ENCODE measurements around the gene MEGF10.

Gene MEGF10

DNA sequence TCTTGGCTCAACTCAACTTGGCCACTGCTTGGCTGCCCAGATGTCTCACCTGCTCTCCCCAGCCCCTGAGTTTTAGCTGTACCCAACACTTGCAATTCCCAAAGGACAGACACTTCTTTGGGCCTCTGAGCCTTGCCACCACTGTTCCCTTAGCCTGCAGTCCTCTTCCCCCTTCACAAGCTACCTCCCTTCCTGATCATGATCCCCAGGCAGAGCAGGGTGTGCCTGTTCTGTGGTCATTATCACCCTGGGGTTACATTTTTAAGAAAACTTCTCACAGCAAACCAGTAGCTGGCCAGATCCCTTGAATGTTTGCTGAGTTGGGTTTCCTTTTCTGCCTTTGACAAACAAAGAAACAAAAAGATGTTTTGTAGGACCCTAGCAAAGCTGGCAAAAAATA lies 139.3 kb downstream of the MEGF10 start:
- Histone ChIP-seq H3K4me3 (ENCODE audit: low read depth in 1 of 2, low read length in 1 of 2) (no peak overlapping the region), H3K27me3 (no peaks in the 10 kb centered on the region), H3K9me3 (no peaks in the 10 kb centered on the region), H3K4me1 (ENCODE audit: control insufficient read depth in 1 of 2, insufficient read depth in 1 of 2, low read depth in 1 of 2, low read length in 1 of 2) (no peaks in the 10 kb centered on the region), H3K36me3 (no peaks in the 10 kb centered on the region), H3K27ac (no peak overlapping the region)
- TF ChIP-seq, protein P1, sequence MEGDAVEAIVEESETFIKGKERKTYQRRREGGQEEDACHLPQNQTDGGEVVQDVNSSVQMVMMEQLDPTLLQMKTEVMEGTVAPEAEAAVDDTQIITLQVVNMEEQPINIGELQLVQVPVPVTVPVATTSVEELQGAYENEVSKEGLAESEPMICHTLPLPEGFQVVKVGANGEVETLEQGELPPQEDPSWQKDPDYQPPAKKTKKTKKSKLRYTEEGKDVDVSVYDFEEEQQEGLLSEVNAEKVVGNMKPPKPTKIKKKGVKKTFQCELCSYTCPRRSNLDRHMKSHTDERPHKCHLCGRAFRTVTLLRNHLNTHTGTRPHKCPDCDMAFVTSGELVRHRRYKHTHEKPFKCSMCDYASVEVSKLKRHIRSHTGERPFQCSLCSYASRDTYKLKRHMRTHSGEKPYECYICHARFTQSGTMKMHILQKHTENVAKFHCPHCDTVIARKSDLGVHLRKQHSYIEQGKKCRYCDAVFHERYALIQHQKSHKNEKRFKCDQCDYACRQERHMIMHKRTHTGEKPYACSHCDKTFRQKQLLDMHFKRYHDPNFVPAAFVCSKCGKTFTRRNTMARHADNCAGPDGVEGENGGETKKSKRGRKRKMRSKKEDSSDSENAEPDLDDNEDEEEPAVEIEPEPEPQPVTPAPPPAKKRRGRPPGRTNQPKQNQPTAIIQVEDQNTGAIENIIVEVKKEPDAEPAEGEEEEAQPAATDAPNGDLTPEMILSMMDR (IDR thresholded peaks at IDR 0.05) = no peak

DNA sequence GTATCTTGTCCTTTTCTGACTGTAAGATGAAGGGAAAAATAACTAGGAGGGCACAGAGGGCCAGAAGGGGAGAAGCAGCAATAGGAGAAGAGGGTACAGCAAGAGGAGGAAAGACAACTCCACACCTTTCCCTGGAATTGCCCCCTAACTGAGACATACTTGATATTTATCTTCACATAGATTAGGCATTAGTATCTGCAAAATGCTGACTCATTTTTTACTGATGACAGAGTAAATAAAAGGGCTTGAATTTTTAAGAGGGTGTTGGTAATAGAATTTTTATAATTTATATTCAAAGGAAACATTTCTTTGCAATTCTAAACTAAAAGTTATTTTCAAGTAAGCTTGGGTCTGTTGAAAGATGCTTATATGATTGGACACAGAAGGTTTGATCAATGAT lies 140.0 kb downstream of the MEGF10 start:
- no peak overlapping the region for H3K27ac ChIP-seq
- H3K4me1 ChIP-seq (ENCODE audit: control insufficient read depth in 1 of 2, insufficient read depth in 1 of 2, low read depth in 1 of 2, low read length in 1 of 2) = no peaks in the 10 kb centered on the region
- H3K9me3 ChIP-seq = no peaks in the 10 kb centered on the region
- no peaks in the 10 kb centered on the region for H3K36me3 ChIP-seq
- H3K4me3 ChIP-seq (ENCODE audit: low read depth in 1 of 2, low read length in 1 of 2) = no peak overlapping the region
- TF ChIP-seq, protein P1 (IDR thresholded peaks at IDR 0.05) = no peak
- H3K27me3 ChIP-seq = no peaks in the 10 kb centered on the region

DNA sequence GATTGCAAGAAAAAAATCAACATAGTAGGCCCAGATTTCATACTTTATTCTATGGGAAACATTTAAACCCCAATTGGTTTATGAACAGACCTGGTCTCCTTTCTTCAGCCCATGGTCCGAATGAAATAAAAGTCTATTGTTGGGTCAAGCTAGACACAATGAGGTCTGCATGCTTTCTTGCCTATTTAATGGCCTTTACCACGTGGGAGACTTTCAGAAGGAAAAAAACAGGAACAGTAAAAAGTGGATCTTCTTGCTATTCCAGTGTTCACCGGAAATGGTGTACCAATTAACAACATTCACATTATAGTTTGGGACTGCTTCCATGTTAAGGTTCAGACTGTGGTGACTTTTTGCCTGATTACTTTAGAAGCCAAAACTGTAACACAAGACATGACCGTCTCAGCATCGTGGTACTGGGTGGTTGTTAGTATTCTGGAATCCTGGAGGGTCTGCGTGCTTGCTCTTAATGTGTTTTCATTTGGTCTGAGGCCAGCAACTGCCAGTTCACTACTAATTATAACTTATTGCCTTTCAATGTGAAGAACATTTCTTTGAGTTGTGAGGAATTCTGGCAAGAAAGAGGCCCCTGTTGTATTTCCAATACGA lies 141.5 kb downstream of the MEGF10 start:
- H3K27ac ChIP-seq = no peak overlapping the region
- TF ChIP-seq, protein P1 (IDR thresholded peaks at IDR 0.05) = no peak
- H3K36me3 ChIP-seq = no peaks in the 10 kb centered on the region
- no peak overlapping the region for H3K4me3 ChIP-seq (ENCODE audit: low read depth in 1 of 2, low read length in 1 of 2)
- no peaks in the 10 kb centered on the region for H3K27me3 ChIP-seq
- H3K9me3 ChIP-seq = no peaks in the 10 kb centered on the region
- no peaks in the 10 kb centered on the region for H3K4me1 ChIP-seq (ENCODE audit: control insufficient read depth in 1 of 2, insufficient read depth in 1 of 2, low read depth in 1 of 2, low read length in 1 of 2)

DNA sequence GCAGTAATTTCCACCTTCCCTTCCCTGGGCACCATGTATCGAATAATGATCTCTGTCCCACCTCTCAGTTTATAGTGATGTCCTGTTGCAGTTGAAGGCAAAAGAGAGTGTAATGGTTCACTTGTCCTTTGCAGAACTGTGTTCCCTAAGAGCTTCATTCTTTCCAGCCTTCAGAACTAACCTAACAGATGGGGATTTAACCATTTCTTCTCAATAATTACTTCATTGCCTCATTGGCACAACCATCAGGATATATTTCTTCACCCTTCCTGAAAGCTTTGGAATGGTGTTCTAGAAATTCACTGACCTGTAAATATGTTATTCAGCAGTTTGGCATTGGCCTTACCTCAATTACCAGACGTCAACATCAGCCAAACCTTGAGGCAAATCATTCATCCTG lies 142.9 kb downstream of the MEGF10 start:
- H3K36me3 ChIP-seq = no peaks in the 10 kb centered on the region
- H3K4me3 ChIP-seq (ENCODE audit: low read depth in 1 of 2, low read length in 1 of 2) = no peak overlapping the region
- TF ChIP-seq, protein P1 (IDR thresholded peaks at IDR 0.05) = no peak
- no peaks in the 10 kb centered on the region for H3K9me3 ChIP-seq
- H3K4me1 ChIP-seq (ENCODE audit: control insufficient read depth in 1 of 2, insufficient read depth in 1 of 2, low read depth in 1 of 2, low read length in 1 of 2) = no peaks in the 10 kb centered on the region
- no peaks in the 10 kb centered on the region for H3K27me3 ChIP-seq
- H3K27ac ChIP-seq = no peak overlapping the region

DNA sequence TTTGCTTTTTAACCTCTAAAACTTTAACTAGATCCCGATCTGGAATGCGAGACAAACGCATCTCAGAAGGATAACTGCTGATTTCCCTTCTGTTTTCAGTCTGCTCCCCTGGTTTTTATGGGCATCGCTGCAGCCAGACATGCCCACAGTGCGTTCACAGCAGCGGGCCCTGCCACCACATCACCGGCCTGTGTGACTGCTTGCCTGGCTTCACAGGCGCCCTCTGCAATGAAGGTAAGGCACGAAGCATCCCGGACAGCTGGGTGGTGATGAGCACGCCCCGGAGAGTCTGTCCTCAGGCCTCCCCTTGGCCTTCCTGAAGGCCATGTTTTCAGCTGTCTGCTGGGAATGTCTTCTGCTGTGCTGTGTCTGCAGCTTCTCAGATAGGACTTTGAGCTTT lies 144.0 kb downstream of the MEGF10 start:
- H3K4me1 ChIP-seq (ENCODE audit: control insufficient read depth in 1 of 2, insufficient read depth in 1 of 2, low read depth in 1 of 2, low read length in 1 of 2) = no peaks in the 10 kb centered on the region
- no peak overlapping the region for H3K4me3 ChIP-seq (ENCODE audit: low read depth in 1 of 2, low read length in 1 of 2)
- TF ChIP-seq, protein P1 (IDR thresholded peaks at IDR 0.05) = no peak
- H3K9me3 ChIP-seq = no peaks in the 10 kb centered on the region
- no peaks in the 10 kb centered on the region for H3K27me3 ChIP-seq
- no peak overlapping the region for H3K27ac ChIP-seq
- H3K36me3 ChIP-seq = no peaks in the 10 kb centered on the region

DNA sequence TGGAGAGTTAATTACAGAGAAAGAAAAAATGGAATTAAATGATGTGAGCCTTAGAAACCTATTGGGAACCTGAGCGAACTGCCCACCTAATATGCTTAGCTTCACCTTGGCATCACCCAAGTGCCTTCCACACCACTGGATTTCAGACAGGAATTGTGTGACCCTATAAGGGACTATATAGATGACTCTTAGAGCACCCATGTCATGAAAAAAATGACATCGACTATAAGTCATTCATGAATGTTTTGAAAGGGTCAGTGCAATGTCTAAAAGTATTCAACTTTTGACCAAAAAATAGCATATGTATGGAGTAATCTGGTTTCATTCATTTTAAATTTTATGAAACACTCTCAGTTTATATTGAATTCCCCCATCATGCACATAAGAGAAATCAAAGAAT lies 145.2 kb downstream of the MEGF10 start:
- Histone ChIP-seq H3K27ac (no peak overlapping the region), H3K9me3 (no peaks in the 10 kb centered on the region), H3K4me1 (ENCODE audit: control insufficient read depth in 1 of 2, insufficient read depth in 1 of 2, low read depth in 1 of 2, low read length in 1 of 2) (no peaks in the 10 kb centered on the region), H3K36me3 (no peaks in the 10 kb centered on the region), H3K27me3 (no peaks in the 10 kb centered on the region), H3K4me3 (ENCODE audit: low read depth in 1 of 2, low read length in 1 of 2) (no peak overlapping the region)
- TF ChIP-seq, protein P1 (IDR thresholded peaks at IDR 0.05) = no peak
